PC-9 (cell line): Measurements from ENCODE around the gene TRIM61. TPM values are rescaled to one million over a fixed set of nuclear protein-coding genes. Genes with fewer than 3 reads are reported as not detected.

ENCODE experiments used
- BruUV-seq: library from RNA; stranded (reverse); fragments of 400-500 nt; replicated peaks from 2 replicates; lab custom pipeline; 2021; lab: Mats Ljungman, UMichigan
- CTCF ChIA-PET: fragments of 300-600 bp; sonication (Branson Sonifier 250); formaldehyde crosslinking; loops from one replicate; lab custom pipeline; 2022; ENCODE audit warnings: antibody characterized with exemption; lab: Charles Lee
- POLR2A ChIA-PET: fragments of 300-600 bp; sonication (Branson Sonifier 250); formaldehyde crosslinking; loops from one replicate; lab custom pipeline; 2022; ENCODE audit warnings: antibody characterized with exemption; ENCODE audit not compliant: unreplicated experiment; lab: Charles Lee
- DNase-seq, 2 experiments: peaks; one replicate each; pipeline versions ENCODE4 v3.0.0 to v3.0.0-alpha.2; 2015 to 2022; ENCODE audit warnings: mixed read lengths in 1 of 2
- H2AFZ ChIP-seq: fragments of 200-600 bp; sonication (generic); 2 replicates; pipeline ENCODE4 v1.8.1; 2017; ENCODE audit warnings: antibody characterized with exemption
- H3F3A ChIP-seq: fragments of 200-600 bp; sonication (generic); 2 replicates; pipeline ENCODE4 v1.8.1; 2017; ENCODE audit warnings: antibody characterized with exemption, mild to moderate bottlenecking, low read depth; ENCODE audit not compliant: insufficient read depth
- H3K27ac ChIP-seq: fragments of 200-600 bp; sonication (generic); 2 replicates; pipeline ENCODE4 v1.6.1; 2016; ENCODE audit warnings: mixed run types
- H3K27me3 ChIP-seq: fragments of 200-600 bp; sonication (generic); 2 replicates; pipeline ENCODE4 v1.6.1; 2016; ENCODE audit warnings: low read depth, mixed run types; ENCODE audit not compliant: insufficient read depth
- H3K36me3 ChIP-seq: fragments of 200-600 bp; sonication (generic); 2 replicates; pipeline ENCODE4 v1.6.1; 2016; ENCODE audit warnings: low read depth, mixed run types
- H3K4me1 ChIP-seq: fragments of 200-600 bp; sonication (generic); replicated peaks from 2 replicates; pipeline ENCODE4 v1.6.1; 2016; ENCODE audit warnings: mixed run types; ENCODE audit not compliant: insufficient read depth
- H3K4me2 ChIP-seq: fragments of 200-600 bp; sonication (generic); 2 replicates; pipeline ENCODE4 v1.6.1; 2017; ENCODE audit warnings: mixed run types
- H3K4me3 ChIP-seq: fragments of 200-600 bp; sonication (generic); 2 replicates; pipeline ENCODE4 v1.6.1; 2016; ENCODE audit warnings: mixed run types
- H3K79me2 ChIP-seq: fragments of 200-600 bp; sonication (generic); 2 replicates; pipeline ENCODE4 v1.6.1; 2017; ENCODE audit warnings: low read depth, mixed run types
- H3K9me2 ChIP-seq: fragments of 200-600 bp; sonication (generic); 2 replicates; pipeline ENCODE4 v1.8.1; 2017; ENCODE audit warnings: mild to moderate bottlenecking; ENCODE audit not compliant: insufficient read depth
- H3K9me3 ChIP-seq: fragments of 200-600 bp; sonication (generic); 2 replicates; pipeline ENCODE4 v1.8.1; 2016; ENCODE audit warnings: low read depth; ENCODE audit not compliant: insufficient read depth
- H4K20me1 ChIP-seq: fragments of 200-600 bp; sonication (generic); 2 replicates; pipeline ENCODE4 v1.8.1; 2017; ENCODE audit not compliant: insufficient read depth
- CTCF ChIP-seq: fragments of 200-600 bp; sonication (generic); conservative IDR thresholded peaks from 2 replicates; pipeline ENCODE4 v1.6.1; 2017; ENCODE audit warnings: mixed run types, antibody characterized with exemption, mild to moderate bottlenecking, moderate library complexity
- EZH2 ChIP-seq: fragments of 200-600 bp; sonication (generic); IDR thresholded peaks from 2 replicates; pipeline ENCODE4 v1.8.0; 2017; ENCODE audit warnings: antibody characterized with exemption, low read depth
- intact Hi-C: fragments of 100-400 bp; cut with micrococcal nuclease; formaldehyde crosslinking; loops from one replicate; pipeline ENCODE4 v1.10.0; 2022; ENCODE audit not compliant: unreplicated experiment
- total RNA-seq: library from RNA; stranded (reverse); gene quantifications from 2 replicates; pipeline ENCODE4 v1.2.3, GENCODE V29; 2021

Gene TRIM61
- total RNA-seq, 1 experiment from 2014 or later: 0.61 TPM

GRCh38 chr4:164918956-164919355 is 58.5 kb downstream of the TRIM61 start:
- TF ChIP-seq CTCF (no peak), EZH2 (no peak)
- Histone ChIP-seq H3K4me3 (no peak overlapping the region), H3K4me2 (no peak overlapping the region), H3K27me3 (no peaks in the 10 kb centered on the region), H3K9me2 (no peaks in the 10 kb centered on the region), H4K20me1 (no peaks in the 10 kb centered on the region), H3K4me1 (no peaks in the 10 kb centered on the region), H2AFZ (no peak overlapping the region), H3K79me2 (no peaks in the 10 kb centered on the region), H3K36me3 (no peaks in the 10 kb centered on the region), H3K27ac (no peak overlapping the region), H3K9me3 (no peaks in the 10 kb centered on the region), H3F3A (no peaks in the 10 kb centered on the region)
- CTCF ChIA-PET: no interaction called here
- intact Hi-C loops: no loop called here
- POLR2A ChIA-PET: no interaction called here
- no TSS peak for BruUV-seq
- DNase-seq: no peak

Other genes with a start within 250 kb of the TRIM61 start
- gene SMIM31, start 223.5 kb downstream of the TRIM61 start, total RNA-seq: not detected in 2 replicates
- not detected in 2 replicates for gene APELA, start 100.5 kb downstream of the TRIM61 start, total RNA-seq
- not detected in 2 replicates for gene TRIM60, start 54.3 kb upstream of the TRIM61 start, total RNA-seq
- not detected in 2 replicates for gene TRIM75, start 76.2 kb upstream of the TRIM61 start, total RNA-seq
- gene TMEM192, start 135.2 kb upstream of the TRIM61 start, total RNA-seq: 11.5 and 16.8 TPM in 2 replicates
- gene KLHL2, start 229.9 kb upstream of the TRIM61 start, total RNA-seq: 26.4 and 27.2 TPM in 2 replicates